Neural cell (in vitro differentiated cells): ENCODE data around the gene SSBP3. TPM values are rescaled to one million over a fixed set of nuclear protein-coding genes. Genes with fewer than 3 reads are reported as not detected.
A peak's percentile ranks its signal among the peaks of the same experiment; 100 is the strongest.

ENCODE experiments used
- H2AFZ ChIP-seq: fragments of 200-600, 300-800 bp; sonication (generic), shearing (Covaris generic); 2 replicates; pipeline ENCODE4 v1.6.0; 2014; ENCODE audit warnings: low read depth, mild to moderate bottlenecking, antibody characterized with exemption, low read length, moderate library complexity
- H3F3A ChIP-seq: fragments of 200-600 bp; shearing (Covaris generic); 2 replicates; pipeline ENCODE4 v1.6.1; 2016; ENCODE audit warnings: mild to moderate bottlenecking, moderate library complexity, mixed read lengths, antibody characterized with exemption, low read length; ENCODE audit not compliant: insufficient read depth, poor library complexity, severe bottlenecking
- H3K27ac ChIP-seq: fragments of 200-600, 300-800 bp; sonication (generic), shearing (Covaris generic); 2 replicates; pipeline ENCODE4 v1.5.1; 2014; ENCODE audit warnings: mild to moderate bottlenecking, low read length, moderate library complexity
- H3K27me3 ChIP-seq: fragments of 300-800, 200-600 bp; sonication (generic), shearing (Covaris generic); 2 replicates; pipeline ENCODE4 v1.6.0; 2014; ENCODE audit warnings: mild to moderate bottlenecking, low read depth, low read length, moderate library complexity; ENCODE audit not compliant: insufficient read depth
- H3K36me3 ChIP-seq: fragments of 300-800, 200-600 bp; sonication (generic), shearing (Covaris generic); 2 replicates; pipeline ENCODE4 v1.5.1; 2014; ENCODE audit warnings: mild to moderate bottlenecking, antibody characterized with exemption, low read length, moderate library complexity; ENCODE audit not compliant: insufficient read depth
- H3K4me2 ChIP-seq: fragments of 300-800, 200-600 bp; sonication (generic), shearing (Covaris generic); 2 replicates; pipeline ENCODE4 v1.6.0; 2014; ENCODE audit warnings: mild to moderate bottlenecking, low read length
- H3K4me3 ChIP-seq: fragments of 300-800, 200-600 bp; sonication (generic), shearing (Covaris generic); 2 replicates; pipeline ENCODE4 v1.5.1; 2014; ENCODE audit warnings: mild to moderate bottlenecking, low read length, moderate library complexity
- H3K79me2 ChIP-seq: fragments of 200-600 bp; shearing (Covaris generic); replicated peaks from 2 replicates; pipeline ENCODE4 v1.6.0; 2014; ENCODE audit warnings: mild to moderate bottlenecking, low read length, moderate library complexity; ENCODE audit not compliant: insufficient read depth
- H3K9ac ChIP-seq: fragments of 300-800, 200-600 bp; sonication (generic), shearing (Covaris generic); 2 replicates; pipeline ENCODE4 v1.6.1; 2016; ENCODE audit warnings: mild to moderate bottlenecking, low read length, mixed read lengths
- H3K9me2 ChIP-seq: fragments of 200-600 bp; shearing (Covaris generic); 2 replicates; pipeline ENCODE4 v1.6.1; 2016; ENCODE audit warnings: mild to moderate bottlenecking, low read length, mixed read lengths; ENCODE audit not compliant: insufficient read depth
- H3K9me3 ChIP-seq: fragments of 200-600, 300-800 bp; sonication (generic), shearing (Covaris generic); 2 replicates; pipeline ENCODE4 v1.6.1; 2016; ENCODE audit warnings: mild to moderate bottlenecking, mixed run types, low read length, moderate library complexity, mixed read lengths
- H4K20me1 ChIP-seq: fragments of 200-600 bp; shearing (Covaris generic); 2 replicates; pipeline ENCODE4 v1.6.1; 2016; ENCODE audit warnings: mild to moderate bottlenecking, mixed run types; ENCODE audit not compliant: insufficient read depth
- CTCF ChIP-seq: fragments of 450-650 bp; IDR thresholded peaks from 2 replicates; pipeline ENCODE4 v1.5.1; 2014; ENCODE audit warnings: antibody characterized with exemption, mild to moderate bottlenecking, moderate library complexity; ENCODE audit not compliant: poor library complexity, severe bottlenecking
- EP300 ChIP-seq: fragments of 450-650 bp; conservative IDR thresholded peaks from 2 replicates; pipeline ENCODE4 v1.6.1; 2014; ENCODE audit warnings: antibody characterized with exemption, mild to moderate bottlenecking, moderate library complexity; ENCODE audit not compliant: poor library complexity, severe bottlenecking
- EZH2 ChIP-seq: fragments of 200-600, 300-800 bp; shearing (Covaris generic), sonication (generic); IDR thresholded peaks from 2 replicates; pipeline ENCODE4 v1.6.1; 2014; ENCODE audit warnings: antibody characterized with exemption, low read length, borderline replicate concordance, mild to moderate bottlenecking; ENCODE audit not compliant: insufficient read depth, poor library complexity, severe bottlenecking
- MXI1 ChIP-seq: fragments of 450-650 bp; conservative IDR thresholded peaks from 2 replicates; pipeline ENCODE4 v1.6.1; 2014; ENCODE audit warnings: antibody characterized with exemption, mild to moderate bottlenecking; ENCODE audit not compliant: poor library complexity, severe bottlenecking
- POLR2AphosphoS5 ChIP-seq: IDR thresholded peaks from 2 replicates; pipeline ENCODE4 v1.6.1; 2012
- RAD21 ChIP-seq: fragments of 450-650 bp; conservative IDR thresholded peaks from 2 replicates; pipeline ENCODE4 v1.6.1; 2014; ENCODE audit warnings: antibody characterized with exemption, mild to moderate bottlenecking, moderate library complexity
- REST ChIP-seq: IDR thresholded peaks from 2 replicates; pipeline ENCODE4 v1.6.1; 2012; ENCODE audit warnings: borderline replicate concordance
- SMC3 ChIP-seq: fragments of 450-650 bp; conservative IDR thresholded peaks from 2 replicates; pipeline ENCODE4 v1.6.1; 2014; ENCODE audit warnings: antibody characterized with exemption, mild to moderate bottlenecking, moderate library complexity; ENCODE audit not compliant: poor library complexity
- TAF1 ChIP-seq: IDR thresholded peaks from 2 replicates; pipeline ENCODE4 v1.6.1; 2012; ENCODE audit warnings: low read depth
- polyA plus RNA-seq: library from polyadenylated mRNA; depleted of rRNA; stranded (reverse); fragments of >200 nt; gene quantifications from 2 replicates; pipeline ENCODE4 v1.2.3, GENCODE V29; 2014

Gene SSBP3
- polyA plus RNA-seq, 1 donor from 2014 or later, result 77.4 TPM

- Histone ChIP-seq H3K4me3 (peak overlapping the region; percentile 42), H2AFZ (no peak overlapping the region), H3K36me3 (no peaks in the 10 kb centered on the region), H3F3A (peaks cover 3% of the 10 kb centered on the region), H3K9me2 (no peaks in the 10 kb centered on the region), H4K20me1 (peaks cover 11% of the 10 kb centered on the region), H3K79me2 (peaks cover 83% of the 10 kb centered on the region), H3K27me3 (no peaks in the 10 kb centered on the region), H3K4me2 (no peak overlapping the region), H3K9me3 (no peaks in the 10 kb centered on the region), H3K27ac (peak overlapping the region; percentile 73), H3K9ac (peak overlapping the region; percentile 34)
- TF ChIP-seq EZH2, result no peak
- TF ChIP-seq REST, result no peak
- TF ChIP-seq RAD21, result no peak
- no peak for TF ChIP-seq SMC3
- TF ChIP-seq TAF1, result no peak
- no peak for TF ChIP-seq POLR2AphosphoS5
- peak; percentile 6 for TF ChIP-seq MXI1
These were observed 80.3 kb downstream of the SSBP3 start for GRCh38 chr1:54325703-54326461.

GRCh38 chr1:54325284-54325683 is 80.9 kb downstream of the SSBP3 start:
- H3K79me2 ChIP-seq, result peaks cover 82% of the 10 kb centered on the region
- peaks cover 15% of the 10 kb centered on the region for H4K20me1 ChIP-seq
- no peaks in the 10 kb centered on the region for H3K27me3 ChIP-seq
- H3F3A ChIP-seq, result peaks cover 3% of the 10 kb centered on the region
- no peak overlapping the region for H3K4me2 ChIP-seq
- no peaks in the 10 kb centered on the region for H3K9me3 ChIP-seq
- H3K27ac ChIP-seq, result peak overlapping the region; percentile 73
- H3K9ac ChIP-seq, result no peak overlapping the region
- TF ChIP-seq EZH2 (no peak), EP300 (no peak), POLR2AphosphoS5 (no peak), CTCF (no peak), TAF1 (no peak), MXI1 (no peak), SMC3 (no peak), REST (no peak), RAD21 (no peak)
- no peak overlapping the region for H2AFZ ChIP-seq
- peak overlapping the region; percentile 42 for H3K4me3 ChIP-seq
- no peaks in the 10 kb centered on the region for H3K9me2 ChIP-seq
- no peaks in the 10 kb centered on the region for H3K36me3 ChIP-seq
